Activated CD4-positive, alpha-beta T cell treated with anti-CD3 and anti-CD28 coated beads for 48 hours (primary cell): ENCODE results near the gene ANXA3.

Source experiments
- DNase-seq: peaks from one replicate; pipeline ENCODE4 v3.0.0-alpha.2; 2020

The ANXA3 gene

GRCh38 chr4:78612398-78613178, 61.0 kb downstream of the ANXA3 start:
- DNase-seq = no peak

DNA sequence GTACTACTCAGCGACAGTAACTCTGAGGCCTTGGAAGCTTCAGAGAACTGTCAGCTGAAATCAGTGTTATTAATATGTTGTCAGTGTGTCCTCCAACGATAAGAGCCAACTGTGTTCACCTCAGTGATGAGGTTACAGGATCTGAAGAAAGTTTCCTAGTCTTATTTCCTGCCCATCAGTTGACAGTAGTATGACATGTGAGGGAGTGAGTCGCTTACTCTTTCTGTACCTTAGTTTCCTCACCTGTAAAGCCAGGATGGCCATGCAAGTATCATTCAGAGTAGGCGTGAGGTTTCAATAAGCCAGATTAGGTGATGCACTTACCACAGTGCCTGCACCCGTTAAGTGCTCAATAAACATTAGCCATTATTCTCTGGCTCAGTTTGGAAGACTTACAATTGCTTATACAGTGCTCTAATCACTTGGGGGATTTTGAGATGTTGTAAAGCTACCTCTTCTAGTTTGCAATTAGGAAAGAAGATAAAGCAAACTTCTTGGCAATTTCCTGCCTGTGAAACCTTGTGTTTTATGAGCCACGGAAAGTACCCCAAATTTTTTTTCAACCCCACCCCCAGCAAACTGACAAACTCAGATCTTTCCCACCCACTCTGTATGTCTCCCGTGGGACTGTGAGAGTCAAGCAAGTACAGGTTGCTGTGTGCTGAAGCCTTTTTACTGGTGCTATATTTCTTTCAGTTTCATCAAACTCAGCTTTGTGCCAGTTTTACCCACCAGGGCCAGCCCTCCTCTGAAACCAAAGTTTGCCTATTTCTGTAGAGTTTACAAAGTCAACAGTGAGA, 62.2 kb downstream of the ANXA3 start:
- DNase-seq = no peak

GRCh38 chr4:78616046-78616498, 64.5 kb downstream of the ANXA3 start:
- DNase-seq = no peak

GRCh38 chr4:78618436-78618835, 66.9 kb downstream of the ANXA3 start:
- no peak for DNase-seq

GRCh38 chr4:78621395-78621794, 69.8 kb downstream of the ANXA3 start:
- no peak for DNase-seq

DNA sequence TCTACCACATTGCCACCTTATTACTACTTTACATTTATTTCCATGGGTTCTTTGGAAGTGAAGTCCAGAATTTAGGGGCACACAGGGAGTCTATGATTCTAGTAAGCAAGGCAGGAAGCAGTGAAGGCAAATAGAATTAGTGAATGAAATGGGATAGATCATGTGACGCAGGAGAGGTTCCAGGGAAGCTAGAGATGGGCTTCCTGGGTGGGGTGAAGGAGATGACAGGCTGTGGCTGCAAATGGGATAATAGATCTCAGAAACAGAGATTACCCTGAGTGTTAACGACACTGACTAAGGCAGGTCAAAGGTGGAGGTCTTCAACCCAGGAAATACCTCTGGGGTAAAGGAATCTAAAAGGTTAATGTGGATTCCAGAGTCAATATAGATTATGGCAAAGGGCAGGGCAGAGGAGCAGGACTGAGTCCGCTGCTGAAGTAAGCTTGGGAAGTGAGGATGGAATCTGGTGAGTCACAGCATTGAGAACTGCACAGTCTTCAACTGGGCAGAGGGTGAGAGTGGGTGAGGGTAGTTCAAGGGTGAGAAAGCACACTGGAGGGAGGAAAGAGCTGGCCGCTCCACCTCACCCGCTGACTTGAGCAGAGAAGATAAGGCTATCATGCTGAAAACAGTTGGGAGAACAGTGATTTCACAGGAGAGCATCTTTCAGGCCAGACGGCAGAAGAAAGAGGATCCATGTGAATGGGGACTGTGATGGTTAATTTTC, 70.8 kb downstream of the ANXA3 start:
- no peak for DNase-seq

DNA sequence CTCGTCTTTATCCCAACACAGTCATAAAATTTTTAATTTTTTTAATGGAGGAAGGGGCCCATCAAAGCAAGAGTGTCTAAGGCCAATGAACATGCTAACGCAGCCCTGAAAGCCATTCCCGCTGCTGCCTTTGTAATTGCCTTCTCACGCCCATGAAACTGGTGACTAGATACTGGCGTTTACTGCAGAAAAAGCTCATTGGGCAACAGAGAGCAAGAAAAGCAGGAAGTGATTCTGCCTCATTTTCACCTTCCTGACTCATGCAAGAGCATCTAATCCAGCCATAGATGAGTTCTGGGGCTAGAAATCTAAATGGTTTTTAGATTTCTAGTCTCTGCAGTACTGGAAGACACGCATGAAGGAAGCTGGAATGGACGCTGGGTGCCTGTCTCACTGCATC, 72.5 kb downstream of the ANXA3 start:
- DNase-seq = no peak

- DNase-seq = no peak
Measured at GRCh38 chr4:78625073-78625472, 73.5 kb downstream of the ANXA3 start.

DNA sequence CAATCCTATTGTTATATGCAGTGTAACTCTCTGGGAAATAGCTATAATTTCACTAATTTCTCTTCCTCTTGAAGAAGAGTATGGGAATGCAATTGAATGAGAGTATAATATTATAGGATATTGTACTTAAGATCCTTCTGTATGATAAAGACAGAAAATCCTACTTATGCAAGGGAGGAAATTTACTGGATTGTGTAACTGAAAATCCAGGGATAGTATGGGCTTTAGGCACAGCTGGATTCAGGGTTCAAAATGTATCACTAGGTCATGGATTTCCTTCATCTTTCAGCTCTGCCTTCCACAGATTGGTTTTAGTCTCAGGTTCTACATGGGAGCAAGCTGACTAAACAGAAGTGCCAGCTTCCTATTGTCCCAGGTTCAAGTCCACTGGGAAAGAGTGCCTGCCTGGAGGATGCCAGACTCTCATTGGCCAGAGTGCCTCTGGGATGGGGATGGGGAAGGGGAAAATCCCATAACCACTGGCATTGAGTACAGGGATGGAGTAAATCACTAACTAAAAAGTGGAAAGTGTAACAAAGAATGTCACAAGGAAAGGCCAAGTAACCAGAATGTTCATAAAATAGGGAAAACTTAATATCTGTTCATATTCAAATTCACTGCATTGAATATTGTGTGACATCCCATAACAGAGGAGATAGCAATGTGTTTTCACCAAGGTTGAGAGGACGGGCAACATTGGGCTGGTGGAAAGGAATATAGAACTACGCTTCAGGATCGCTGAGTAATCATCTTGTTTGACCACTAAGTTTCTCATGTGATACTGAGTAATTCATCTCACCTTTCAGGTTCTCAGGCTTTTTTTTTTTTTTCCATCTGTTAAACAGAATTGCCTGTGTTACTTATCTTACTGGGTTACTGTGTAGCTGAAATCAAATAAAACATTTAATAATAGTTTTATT, 75.7 kb downstream of the ANXA3 start:
- no peak for DNase-seq

DNA sequence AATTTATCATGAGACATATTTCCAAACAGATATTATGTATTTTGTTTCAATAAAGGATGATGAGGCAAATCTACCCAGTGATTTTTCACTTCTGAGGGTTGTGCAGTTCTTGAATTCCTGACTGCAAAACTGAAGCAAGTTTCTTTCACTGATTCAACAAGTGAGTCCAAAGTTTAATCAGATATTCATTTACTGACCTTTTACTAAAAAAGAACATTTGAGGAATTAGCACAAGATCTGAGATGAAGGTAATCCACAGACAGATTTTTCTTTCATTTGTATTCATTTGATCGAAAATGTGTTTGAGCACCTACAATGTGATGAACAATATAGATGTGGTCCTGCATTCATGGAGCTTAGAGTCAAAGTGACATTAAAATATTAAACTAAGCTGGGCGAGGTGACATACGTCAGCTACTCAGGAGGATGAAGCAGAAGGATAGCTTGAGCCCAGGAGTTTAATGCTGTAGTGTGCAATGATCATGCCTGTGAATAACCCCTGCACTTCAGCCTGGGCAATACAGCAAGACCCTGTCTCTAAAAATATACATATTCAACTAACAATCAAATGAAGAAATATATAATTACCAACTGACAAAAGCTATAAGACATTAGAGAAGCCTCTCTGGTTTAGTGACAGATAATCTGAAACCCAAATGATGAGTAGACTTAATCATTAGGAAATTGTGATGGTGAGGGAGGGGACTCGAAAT, 76.6 kb downstream of the ANXA3 start:
- DNase-seq = no peak

DNA sequence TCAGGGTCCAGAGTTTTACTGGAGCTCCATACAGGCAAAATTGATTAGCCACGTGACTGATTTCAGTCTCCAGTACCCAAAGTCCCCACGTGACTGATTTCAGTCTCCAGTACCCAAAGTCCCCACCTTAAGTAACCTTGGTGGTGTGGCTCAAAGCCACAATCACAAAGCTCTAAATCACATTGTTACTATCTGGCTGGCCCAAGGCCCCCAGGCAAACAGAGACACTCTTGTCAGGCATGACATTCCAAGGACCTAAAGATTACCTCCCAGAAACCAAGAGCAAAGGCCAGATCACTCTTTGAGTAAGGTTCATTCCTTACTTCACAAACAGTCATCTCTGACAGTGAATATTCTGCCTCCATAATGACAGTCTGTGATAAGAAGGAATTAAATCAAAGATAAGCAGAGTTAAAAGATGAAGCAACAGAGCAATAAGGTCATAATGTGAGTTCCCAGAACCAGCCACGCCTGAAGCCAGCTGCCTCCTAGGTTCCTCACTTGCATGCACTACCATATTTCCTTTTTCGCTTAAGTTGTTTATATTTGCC, 78.5 kb downstream of the ANXA3 start:
- no peak for DNase-seq

- no peak for DNase-seq
Measured at GRCh38 chr4:78630615-78631014, 79.0 kb downstream of the ANXA3 start.

DNA sequence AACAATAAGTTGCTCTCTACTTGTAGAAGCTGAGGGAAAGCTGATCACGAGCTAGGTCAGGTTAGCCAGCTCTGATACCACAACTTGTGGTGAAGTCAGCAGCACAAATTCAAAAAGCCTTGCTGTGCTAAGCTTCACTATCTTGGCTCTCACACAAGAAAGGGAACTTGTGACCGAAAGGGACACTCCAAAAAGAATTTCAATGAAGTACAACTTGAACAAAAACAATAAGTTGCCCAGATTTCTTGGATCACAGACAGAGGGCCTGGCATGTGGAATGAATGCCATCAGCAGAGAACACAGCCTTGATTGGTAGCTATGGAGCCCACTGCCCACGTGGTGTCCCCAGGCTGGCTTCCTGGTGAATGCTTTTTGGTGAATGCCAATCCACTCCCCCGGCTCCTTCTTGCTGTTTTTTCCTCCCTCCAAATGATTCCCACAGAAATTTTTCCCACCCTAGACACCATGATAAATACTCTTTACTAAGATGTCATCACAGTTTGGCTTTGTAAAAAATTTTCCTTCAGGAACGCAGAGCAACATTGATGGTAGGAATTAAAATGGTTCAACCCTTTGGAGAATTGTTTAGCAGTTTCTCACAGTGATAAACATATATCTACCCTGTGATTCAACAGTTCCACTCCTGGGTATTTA, 82.6 kb downstream of the ANXA3 start:
- no peak for DNase-seq

- no peak for DNase-seq
Measured at GRCh38 chr4:78638337-78639172, 87.0 kb downstream of the ANXA3 start.

- no peak for DNase-seq
Measured at GRCh38 chr4:78640714-78641113, 89.1 kb downstream of the ANXA3 start.

DNA sequence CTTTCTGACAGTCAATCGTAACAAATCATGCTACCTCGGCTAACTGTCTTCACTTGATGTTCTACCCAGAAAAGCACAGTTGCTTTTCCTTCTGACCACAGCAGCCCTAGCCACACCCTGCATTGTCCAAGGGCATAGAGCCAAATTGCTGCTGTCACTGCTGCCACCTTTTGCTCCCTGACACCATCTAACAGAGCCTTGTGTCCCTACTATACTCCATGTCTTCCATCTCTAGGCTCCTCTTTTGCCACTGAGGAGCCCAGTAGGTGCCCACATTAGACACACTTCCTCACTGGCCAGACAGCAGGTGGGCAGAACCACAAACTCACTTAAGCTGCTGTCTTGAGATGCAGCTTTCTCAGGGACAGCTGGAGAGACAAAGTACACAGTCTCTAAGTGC, 91.4 kb downstream of the ANXA3 start:
- no peak for DNase-seq

DNA sequence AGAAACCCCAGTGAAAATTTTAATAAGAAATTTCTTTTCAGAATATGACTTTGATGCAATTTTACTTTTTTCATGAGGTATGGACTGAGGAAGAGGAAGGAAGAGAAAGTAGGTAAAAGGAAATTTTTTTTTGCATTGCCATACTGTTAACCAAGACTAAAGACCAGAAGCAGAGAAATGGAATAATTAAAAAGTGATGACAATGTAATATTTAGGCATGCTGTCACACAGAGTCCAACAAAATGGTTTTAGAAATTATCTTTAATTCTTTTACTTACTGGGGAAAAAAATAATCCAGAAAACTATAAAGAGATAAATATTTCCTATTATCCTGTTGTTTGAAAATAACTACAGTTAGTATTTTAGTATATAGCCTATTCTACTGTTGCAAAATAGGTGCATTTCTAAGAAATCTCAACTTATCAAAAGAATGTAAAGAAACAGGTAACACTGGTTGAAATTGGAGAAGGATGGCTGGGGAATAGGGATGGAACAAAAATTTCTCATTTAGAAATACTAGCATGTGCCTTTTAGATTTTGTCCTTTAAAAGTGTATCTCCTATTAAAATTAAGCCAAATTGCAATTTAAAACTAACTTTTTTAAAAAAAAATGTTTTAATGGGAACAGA, 92.6 kb downstream of the ANXA3 start:
- DNase-seq = no peak

DNA sequence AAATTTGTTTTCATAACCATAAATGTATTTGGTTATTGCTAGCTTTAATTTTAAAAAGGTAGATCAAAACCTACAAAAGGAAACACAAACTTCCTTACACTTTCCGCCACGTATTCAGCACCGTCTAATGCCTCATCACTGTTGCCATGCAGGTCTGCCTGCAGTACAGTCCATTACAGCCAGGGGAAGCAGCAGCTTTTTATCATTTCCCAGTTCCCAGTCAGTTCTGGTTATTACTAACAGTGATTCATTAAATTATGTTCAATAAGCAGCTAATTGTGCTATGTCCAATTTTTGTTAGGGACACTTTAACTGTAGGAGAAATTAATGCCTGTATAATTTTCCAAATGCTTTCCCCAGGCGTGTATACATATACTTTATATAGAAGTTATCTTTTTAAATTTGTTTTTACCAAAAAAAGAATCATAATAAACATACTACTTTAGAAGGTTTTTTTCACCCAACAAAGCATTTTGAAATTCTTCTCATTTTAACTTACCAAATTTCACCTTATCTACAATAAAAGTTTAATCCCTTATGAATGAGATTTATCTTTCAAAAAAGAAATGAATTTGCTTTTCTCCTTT, 93.3 kb downstream of the ANXA3 start:
- peak; percentile 62 for DNase-seq
